CD14-positive monocyte (primary cell): ENCODE results near the gene RITA1. TPM values are rescaled to one million over a fixed set of nuclear protein-coding genes. Genes with fewer than 3 reads are reported as not detected.

ENCODE experiments used
- DNase-seq, 3 donors: peaks; one replicate each; pipeline ENCODE4 v3.0.0-alpha.2; 2011 to 2022
- H2AFZ ChIP-seq: 2 replicates; pipeline ENCODE4 v1.6.0; 2012; ENCODE audit warnings: mild to moderate bottlenecking, low read depth, low read length, inconsistent platforms; ENCODE audit not compliant: insufficient read depth, poor library complexity, severe bottlenecking
- H3K27ac ChIP-seq, 2 donors: 1 replicate in 1 of 2; 2 replicates in 1 of 2; pipeline ENCODE4 v1.5.1; 2012 to 2013; ENCODE audit warnings: low read length in 2 of 2, control low read depth in 1 of 2, inconsistent platforms in 1 of 2, low read depth in 1 of 2, mild to moderate bottlenecking in 1 of 2
- H3K27me3 ChIP-seq, 2 donors: one replicate each; pipeline versions ENCODE4 v1.6.0 to v1.6.1; 2011 to 2013; ENCODE audit warnings: low read length in 2 of 2; ENCODE audit not compliant: control insufficient read depth in 2 of 2, insufficient read depth in 2 of 2
- H3K36me3 ChIP-seq, 2 donors: replicated peaks in 1 of 2; 1 replicate in 1 of 2; 2 replicates in 1 of 2; pipeline versions ENCODE4 v1.5.1 to v1.6.1; 2012 to 2013; ENCODE audit warnings: low read length in 2 of 2, control low read depth in 1 of 2, inconsistent platforms in 1 of 2, mild to moderate bottlenecking in 1 of 2; ENCODE audit not compliant: insufficient read depth in 2 of 2, control insufficient read depth in 1 of 2
- H3K4me1 ChIP-seq, 2 donors: 1 replicate in 1 of 2; 2 replicates in 1 of 2; pipeline versions ENCODE4 v1.5.1 to v1.6.1; 2012 to 2013; ENCODE audit warnings: low read length in 2 of 2, control low read depth in 1 of 2, inconsistent platforms in 1 of 2, mild to moderate bottlenecking in 1 of 2, moderate library complexity in 1 of 2; ENCODE audit not compliant: insufficient read depth in 2 of 2, control insufficient read depth in 1 of 2
- H3K4me2 ChIP-seq: replicated peaks from 2 replicates; pipeline ENCODE3; 2012; ENCODE audit warnings: low read length, moderate library complexity, mild to moderate bottlenecking; ENCODE audit not compliant: poor library complexity, severe bottlenecking; ENCODE audit errors: extremely low read depth
- H3K4me3 ChIP-seq, 3 experiments: fragments of 200-600 bp in 1 of 3; sonication (generic) in 1 of 3; replicated peaks in 1 of 3; 1 replicate in 2 of 3; 2 replicates in 1 of 3; pipeline ENCODE4 v1.5.1; 2011 to 2013; ENCODE audit warnings: low read length in 3 of 3, mild to moderate bottlenecking in 3 of 3, control low read depth in 2 of 3, low read depth in 2 of 3, inconsistent platforms in 1 of 3, moderate library complexity in 1 of 3
- H3K79me2 ChIP-seq: 2 replicates; pipeline ENCODE4 v1.6.0; 2012; ENCODE audit warnings: mild to moderate bottlenecking, control low read depth, inconsistent platforms, low read length, moderate library complexity; ENCODE audit not compliant: insufficient read depth
- H3K9ac ChIP-seq: 2 replicates; pipeline ENCODE4 v1.6.0; 2017; ENCODE audit warnings: low read length, mild to moderate bottlenecking; ENCODE audit not compliant: insufficient read depth, poor library complexity, severe bottlenecking
- H3K9me3 ChIP-seq, 2 donors: replicated peaks in 1 of 2; 1 replicate in 1 of 2; 2 replicates in 1 of 2; pipeline versions ENCODE4 v1.5.1 to v1.6.1; 2012 to 2013; ENCODE audit warnings: low read length in 2 of 2, control low read depth in 1 of 2; ENCODE audit not compliant: control insufficient read depth in 1 of 2, insufficient read depth in 1 of 2
- H4K20me1 ChIP-seq: 2 replicates; pipeline ENCODE4 v1.6.0; 2012; ENCODE audit warnings: mild to moderate bottlenecking, low read length, control low read depth, moderate library complexity; ENCODE audit not compliant: insufficient read depth
- H3K27ac Mint-ChIP-seq, 7 donors: one replicate each; pipeline ENCODE4 v1.8.0; 2020; ENCODE audit warnings: mild to moderate bottlenecking in 7 of 7, mixed read lengths in 7 of 7, moderate library complexity in 6 of 7, inconsistent platforms in 2 of 7
- H3K27me3 Mint-ChIP-seq, 3 donors: one replicate each; pipeline ENCODE4 v1.8.0; 2021 to 2022; ENCODE audit warnings: low read depth in 3 of 3, mild to moderate bottlenecking in 3 of 3, mixed read lengths in 3 of 3, moderate library complexity in 3 of 3, inconsistent platforms in 1 of 3
- H3K36me3 Mint-ChIP-seq, 2 donors: one replicate each; pipeline ENCODE4 v1.8.0; 2020; ENCODE audit warnings: mixed read lengths in 2 of 2, inconsistent platforms in 1 of 2, mild to moderate bottlenecking in 1 of 2
- H3K4me1 Mint-ChIP-seq: one replicate; pipeline ENCODE4 v1.8.0; 2020; ENCODE audit warnings: mild to moderate bottlenecking, mixed read lengths
- H3K4me3 Mint-ChIP-seq, 2 donors: one replicate each; pipeline ENCODE4 v1.8.0; 2020; ENCODE audit warnings: mild to moderate bottlenecking in 2 of 2, mixed read lengths in 2 of 2, moderate library complexity in 1 of 2
- H3K9me3 Mint-ChIP-seq, 7 donors: one replicate each; pipeline ENCODE4 v1.8.0; 2020 to 2022; ENCODE audit warnings: mixed read lengths in 7 of 7, mild to moderate bottlenecking in 6 of 7, moderate library complexity in 6 of 7, inconsistent platforms in 2 of 7
- CTCF ChIP-seq: fragments of 200-600 bp; IDR thresholded peaks from one replicate; pipeline ENCODE4 v1.8.0; 2022; ENCODE audit warnings: antibody characterized with exemption, mild to moderate bottlenecking
- WGBS: methylation state at CpG from one replicate; pipeline ENCODE4 v1.1.5; 2013; ENCODE audit warnings: missing lambda C conversion rate; ENCODE audit not compliant: insufficient coverage; 5-methylcytosine and 5-hydroxymethylcytosine counted together
- intact Hi-C, 2 donors: fragments of 100-400 bp; cut with micrococcal nuclease; formaldehyde crosslinking; loops; one replicate each; pipeline versions ENCODE4 v1.15.0 to v1.15.1; 2023
- polyA plus RNA-seq, 3 donors: library from polyadenylated mRNA; depleted of rRNA in 1 of 3; unstranded in 2 of 3; stranded (reverse) in 1 of 3; fragments of 300-500 nt in 2 of 3; fragments of >200 nt in 1 of 3; fragmentation: Illumina TruSeq in 2 of 3; gene quantifications; 1 replicate in 2 of 3; 2 replicates in 1 of 3; pipeline ENCODE4 v1.2.3, GENCODE V29; 2012 to 2021

Gene RITA1
- polyA plus RNA-seq, 3 donors = 4.9 to 17.6 (median 16.4) TPM

- Histone ChIP-seq H3K79me2 (no peaks in the 10 kb centered on the region), H3K4me3 (no peak overlapping the region), H3K9ac (no peak overlapping the region), H3K27ac (no peak overlapping the region), H3K4me1 (no peaks in the 10 kb centered on the region), H3K4me2 (no peak overlapping the region), H3K9me3 (no peaks in the 10 kb centered on the region), H4K20me1 (peaks cover 3% of the 10 kb centered on the region), H2AFZ (no peak overlapping the region), H3K27me3 (no peaks in the 10 kb centered on the region), H3K36me3 (peaks cover 89 to 95% of the 10 kb centered on the region in 2 donors)
- peak; percentile 49 to 55 (median 52) for DNase-seq
- H3K27me3 Mint-ChIP-seq = peaks cover 0 to 4% (median 0%) of the 10 kb centered on the region in 3 donors
- H3K4me3 Mint-ChIP-seq = no peak overlapping the region
- H3K9me3 Mint-ChIP-seq = peaks cover 0 to 3% (median 0%) of the 10 kb centered on the region in 7 donors
- H3K36me3 Mint-ChIP-seq = peaks cover 87 to 96% of the 10 kb centered on the region in 2 donors
- intact Hi-C loops = loop anchor here (1.0 to 5.0 kb wide), 3 partner anchors 126 to 182 kb away; no protein-coding TSS in a partner anchor
- H3K4me1 Mint-ChIP-seq = no peaks in the 10 kb centered on the region
- peak; percentile 99 for TF ChIP-seq CTCF
- 60% methylated on average over 17 of the region's 32 CpGs for WGBS
- peak overlapping the region in 1 of 7 donors; percentile 75 for H3K27ac Mint-ChIP-seq
These were observed 10.8 kb upstream of the RITA1 start for GRCh38 chr12:113174461-113175384.

GRCh38 chr12:113179023-113179422 is 6.5 kb upstream of the RITA1 start:
- DNase-seq = no peak
- Histone ChIP-seq H3K79me2 (peaks cover 34% of the 10 kb centered on the region), H3K4me3 (no peak overlapping the region), H4K20me1 (peaks cover 33% of the 10 kb centered on the region), H3K9ac (no peak overlapping the region), H3K27ac (no peak overlapping the region), H3K27me3 (no peaks in the 10 kb centered on the region), H3K36me3 (peaks cover 65 to 74% of the 10 kb centered on the region in 2 donors), H3K4me1 (peaks cover under 1% of the 10 kb centered on the region in 2 donors), H3K9me3 (no peaks in the 10 kb centered on the region), H2AFZ (no peak overlapping the region), H3K4me2 (no peak overlapping the region)
- Mint-ChIP-seq H3K9me3 (peaks cover 0 to 3% (median 0%) of the 10 kb centered on the region in 7 donors), H3K27me3 (peaks cover 0 to 5% (median 0%) of the 10 kb centered on the region in 3 donors), H3K4me3 (no peak overlapping the region), H3K36me3 (peaks cover 67 to 84% of the 10 kb centered on the region in 2 donors), H3K4me1 (peaks cover 9% of the 10 kb centered on the region), H3K27ac (peak overlapping the region in 1 of 7 donors; percentile 15)
- intact Hi-C loops = no loop called here
- TF ChIP-seq CTCF = no peak
- WGBS = 96% methylated on average over 12 of the region's 14 CpGs
